H9 (cell line): ENCODE data around the gene CARS1. TPM values are rescaled to one million over a fixed set of nuclear protein-coding genes. Genes with fewer than 3 reads are reported as not detected.

Experiments used
- DNase-seq: peaks from one replicate; pipeline ENCODE4 v3.0.0-alpha.2; 2017
- H2AFZ ChIP-seq: one replicate; pipeline ENCODE4 v1.6.1; 2013; ENCODE audit warnings: mild to moderate bottlenecking, low read length, control low read depth, moderate library complexity
- H2AK5ac ChIP-seq: 2 replicates; pipeline ENCODE4 v1.6.1; 2013; ENCODE audit warnings: low read length, control low read depth, mixed read lengths; ENCODE audit not compliant: insufficient read length
- H2BK120ac ChIP-seq: one replicate; pipeline ENCODE4 v1.6.1; 2013; ENCODE audit warnings: low read depth, mild to moderate bottlenecking, low read length, control low read depth, inconsistent platforms; ENCODE audit not compliant: poor library complexity, severe bottlenecking
- H2BK12ac ChIP-seq: 2 replicates; pipeline ENCODE4 v1.6.1; 2013; ENCODE audit warnings: low read length, control low read depth, mixed read lengths, low read depth; ENCODE audit not compliant: insufficient read length
- H2BK15ac ChIP-seq: 2 replicates; pipeline ENCODE4 v1.6.1; 2013; ENCODE audit warnings: low read depth, low read length, control low read depth
- H2BK20ac ChIP-seq: one replicate; pipeline ENCODE4 v1.6.1; 2013; ENCODE audit warnings: low read depth, mild to moderate bottlenecking, low read length, control low read depth, inconsistent platforms; ENCODE audit not compliant: poor library complexity, severe bottlenecking
- H2BK5ac ChIP-seq: 2 replicates; pipeline ENCODE4 v1.6.1; 2013; ENCODE audit warnings: low read length, control low read depth, mixed read lengths; ENCODE audit not compliant: insufficient read length
- H3K14ac ChIP-seq: 2 replicates; pipeline ENCODE4 v1.6.1; 2013; ENCODE audit warnings: low read length, control low read depth; ENCODE audit not compliant: insufficient read depth
- H3K18ac ChIP-seq: 2 replicates; pipeline ENCODE4 v1.6.1; 2013; ENCODE audit warnings: low read depth, mild to moderate bottlenecking, mixed read lengths, low read length, control low read depth; ENCODE audit not compliant: insufficient read length
- H3K23ac ChIP-seq: 2 replicates; pipeline ENCODE4 v1.6.1; 2013; ENCODE audit warnings: low read length, control low read depth, mixed read lengths, low read depth; ENCODE audit not compliant: insufficient read length
- H3K23me2 ChIP-seq: 2 replicates; pipeline ENCODE4 v1.6.1; 2013; ENCODE audit warnings: low read depth, mild to moderate bottlenecking, mixed read lengths, low read length, control low read depth; ENCODE audit not compliant: insufficient read length, poor library complexity, severe bottlenecking
- H3K27ac ChIP-seq: 2 replicates; pipeline ENCODE4 v1.5.1; 2013; ENCODE audit warnings: low read length, control low read depth, mixed read lengths, low read depth; ENCODE audit not compliant: insufficient read length
- H3K27me3 ChIP-seq: 2 replicates; pipeline ENCODE4 v1.6.1; 2013; ENCODE audit warnings: low read length, control low read depth, inconsistent platforms; ENCODE audit not compliant: insufficient read depth
- H3K4ac ChIP-seq: 2 replicates; pipeline ENCODE4 v1.6.1; 2013; ENCODE audit warnings: low read depth, mild to moderate bottlenecking, control low read depth, inconsistent platforms, low read length, moderate library complexity
- H3K4me1 ChIP-seq: 2 replicates; pipeline ENCODE4 v1.6.1; 2013; ENCODE audit warnings: low read length, control low read depth, inconsistent platforms; ENCODE audit not compliant: insufficient read depth
- H3K4me2 ChIP-seq: 2 replicates; pipeline ENCODE4 v1.6.1; 2013; ENCODE audit warnings: low read length, control low read depth, mixed read lengths; ENCODE audit not compliant: insufficient read length, insufficient read depth
- H3K56ac ChIP-seq: 2 replicates; pipeline ENCODE4 v1.6.1; 2013; ENCODE audit warnings: low read depth, mild to moderate bottlenecking, mixed read lengths, low read length, control low read depth; ENCODE audit not compliant: insufficient read length
- H3K79me1 ChIP-seq: 2 replicates; pipeline ENCODE4 v1.6.1; 2013; ENCODE audit warnings: low read depth, mild to moderate bottlenecking, moderate library complexity, low read length, control low read depth, inconsistent platforms; ENCODE audit not compliant: insufficient read depth, poor library complexity, severe bottlenecking
- H3K79me2 ChIP-seq: 2 replicates; pipeline ENCODE4 v1.6.1; 2013; ENCODE audit warnings: low read length, control low read depth, inconsistent platforms; ENCODE audit not compliant: insufficient read depth
- H3K9ac ChIP-seq: 2 replicates; pipeline ENCODE4 v1.6.1; 2013; ENCODE audit warnings: low read length, control low read depth, mixed read lengths; ENCODE audit not compliant: insufficient read length; ENCODE audit errors: extremely low read depth
- H3K9me3 ChIP-seq: one replicate; pipeline ENCODE4 v1.6.1; 2013; ENCODE audit warnings: low read depth, low read length, inconsistent platforms; ENCODE audit not compliant: control insufficient read depth
- H3T11ph ChIP-seq: one replicate; pipeline ENCODE4 v1.6.1; 2013; ENCODE audit warnings: mild to moderate bottlenecking, low read length, control low read depth, inconsistent platforms
- H4K20me1 ChIP-seq: one replicate; pipeline ENCODE4 v1.6.1; 2013; ENCODE audit not compliant: control insufficient read depth, insufficient read length, insufficient read depth
- H4K5ac ChIP-seq: 2 replicates; pipeline ENCODE4 v1.6.1; 2013; ENCODE audit warnings: low read depth, mild to moderate bottlenecking, mixed read lengths, low read length, control low read depth; ENCODE audit not compliant: insufficient read length
- H4K8ac ChIP-seq: replicated peaks from 2 replicates; pipeline ENCODE4 v1.6.1; 2013; ENCODE audit warnings: low read length, control low read depth, mixed read lengths, low read depth; ENCODE audit not compliant: insufficient read length
- H4K91ac ChIP-seq: 2 replicates; pipeline ENCODE4 v1.6.1; 2013; ENCODE audit warnings: low read depth, mild to moderate bottlenecking, moderate library complexity, mixed read lengths, low read length, control low read depth; ENCODE audit not compliant: insufficient read length
- H3K27ac Mint-ChIP-seq, 3 experiments: 2 replicates in 2 of 3; 3 replicates in 1 of 3; pipeline ENCODE4 v1.8.0; 2020 to 2021; ENCODE audit warnings: mixed read lengths in 3 of 3, mild to moderate bottlenecking in 1 of 3, moderate library complexity in 1 of 3
- H3K27me3 Mint-ChIP-seq: 2 replicates; pipeline ENCODE4 v1.8.0; 2021; ENCODE audit warnings: low read depth, mild to moderate bottlenecking, moderate library complexity, mixed read lengths
- H3K36me3 Mint-ChIP-seq, 3 experiments: 2 replicates in 2 of 3; 3 replicates in 1 of 3; pipeline ENCODE4 v1.8.0; 2020 to 2021; ENCODE audit warnings: low read depth in 3 of 3, mixed read lengths in 3 of 3; ENCODE audit not compliant: insufficient read depth in 1 of 3
- H3K4me1 Mint-ChIP-seq, 2 experiments: 2 replicates each; pipeline ENCODE4 v1.8.0; 2020; ENCODE audit warnings: mixed read lengths in 2 of 2
- H3K4me3 Mint-ChIP-seq, 2 experiments: 2 replicates in 1 of 2; 3 replicates in 1 of 2; pipeline ENCODE4 v1.8.0; 2020 to 2021; ENCODE audit warnings: mild to moderate bottlenecking in 2 of 2, mixed read lengths in 2 of 2, moderate library complexity in 1 of 2
- H3K9me3 Mint-ChIP-seq, 2 experiments: 2 replicates in 1 of 2; 3 replicates in 1 of 2; pipeline ENCODE4 v1.8.0; 2020; ENCODE audit warnings: mild to moderate bottlenecking in 2 of 2, mixed read lengths in 2 of 2, moderate library complexity in 1 of 2
- CTCF ChIP-seq: fragments of 200-600 bp; sonication (generic); conservative IDR thresholded peaks from 3 replicates; pipeline ENCODE4 v1.8.0; 2021; ENCODE audit warnings: antibody characterized with exemption, mild to moderate bottlenecking
- WGBS: extraction: QIAGEN DNeasy Blood & Tissue Kit; methylation state at CpG from one replicate; pipeline ENCODE4 v1.1.7; 2013; ENCODE audit warnings: missing lambda C conversion rate, low lambda C conversion rate, mixed read lengths; ENCODE audit not compliant: insufficient read length; ENCODE audit errors: extremely low coverage; 5-methylcytosine and 5-hydroxymethylcytosine counted together
- total RNA-seq: library from RNA; stranded (reverse); gene quantifications from 2 replicates; pipeline ENCODE4 v1.2.1, GENCODE V29; 2021

The CARS1 gene
- total RNA-seq, 1 experiment from 2014 or later: 92.3 TPM

GRCh38 chr11:3000032-3000961 is 56.9 kb downstream of the CARS1 start:
- H3K27me3 ChIP-seq: no peaks in the 10 kb centered on the region
- H2AK5ac ChIP-seq: no peak overlapping the region
- H4K8ac ChIP-seq: no peak overlapping the region
- H3K36me3 Mint-ChIP-seq: peaks cover 40 to 58% (median 52%) of the 10 kb centered on the region in 3 experiments; a peak in 6 of 7 replicates
- H3K4me3 Mint-ChIP-seq: no peak overlapping the region
- H3K4me1 ChIP-seq: no peaks in the 10 kb centered on the region
- peaks cover 2% of the 10 kb centered on the region for H4K20me1 ChIP-seq
- no peaks in the 10 kb centered on the region for H3K9me3 Mint-ChIP-seq
- no peak overlapping the region for H3K4me2 ChIP-seq
- TF ChIP-seq CTCF: no peak
- no peaks in the 10 kb centered on the region for H3K23me2 ChIP-seq
- no peak overlapping the region for H2BK12ac ChIP-seq
- H2AFZ ChIP-seq: no peak overlapping the region
- H3K27me3 Mint-ChIP-seq: no peaks in the 10 kb centered on the region
- no peak overlapping the region for H3K56ac ChIP-seq
- no peak for DNase-seq
- H3T11ph ChIP-seq: no peak overlapping the region
- H3K9me3 ChIP-seq: no peaks in the 10 kb centered on the region
- H3K27ac ChIP-seq: no peak overlapping the region
- no peak overlapping the region for H3K14ac ChIP-seq
- no peak overlapping the region for H3K23ac ChIP-seq
- no peak overlapping the region for H4K5ac ChIP-seq
- H4K91ac ChIP-seq: no peak overlapping the region
- H3K9ac ChIP-seq: no peak overlapping the region
- no CpG with 5 or more reads among the region's 17 CpGs for WGBS
- no peak overlapping the region for H2BK120ac ChIP-seq
- no peaks in the 10 kb centered on the region for H3K79me1 ChIP-seq
- H2BK20ac ChIP-seq: no peak overlapping the region
- H3K27ac Mint-ChIP-seq: peak overlapping the region in 2 of 3 experiments; percentile 58 to 86; a peak in 5 of 7 replicates
- no peak overlapping the region for H3K4ac ChIP-seq
- H3K4me1 Mint-ChIP-seq: peaks cover 13 to 16% of the 10 kb centered on the region in 2 experiments
- H2BK15ac ChIP-seq: no peak overlapping the region
- H3K18ac ChIP-seq: no peak overlapping the region
- H3K79me2 ChIP-seq: no peaks in the 10 kb centered on the region
- H2BK5ac ChIP-seq: no peak overlapping the region
